Measurements from ENCODE around the gene SCYGR2.

The SCYGR2 gene

GRCh38 chr2:227576812-227577211, 21.9 kb upstream of the SCYGR2 start:
- POLR2A ChIA-PET, result no interaction called here

GRCh38 chr2:227577555-227577954, 21.1 kb upstream of the SCYGR2 start:
- TF ChIP-seq ZBTB11 (tag by site-specific recombination; conservative IDR thresholded peaks at IDR 0.05; ENCODE audit: low read depth) (no peak), ZNF521 (tag by site-specific recombination; IDR thresholded peaks at IDR 0.05) (no peak), ZNF280D (tag by site-specific recombination; IDR thresholded peaks at IDR 0.05) (no peak), ZSCAN30 (tag by site-specific recombination; IDR thresholded peaks at IDR 0.05) (0 out of 2 replicates have a peak, but pooled peaks have one; percentile 25), ZNF112 (tag by site-specific recombination; IDR thresholded peaks at IDR 0.05) (no peak), ZBTB44 (tag by site-specific recombination; IDR thresholded peaks at IDR 0.05) (no peak)
- H3K36me3 ChIP-seq (ENCODE audit: control insufficient read depth in 2 of 2, insufficient read depth in 1 of 2, low read length in 2 of 2), result no peaks in the 10 kb centered on the region
- H3K4me3 ChIP-seq (ENCODE audit: low read depth, low read length), result no peak overlapping the region
- ChIA-PET POLR2A (no interaction called here), CTCF (interaction anchor here (0.6 kb wide), 3 partner anchors 53 to 331 kb away, joined by 3 to 4 read pairs (median 3); no protein-coding TSS in a partner anchor)
- no peaks in the 10 kb centered on the region; the same call in 1 of the 2 replicates for H3K4me1 ChIP-seq (ENCODE audit: control insufficient read depth, insufficient read depth, low read length)
- no peaks in the 10 kb centered on the region for H3K9me3 ChIP-seq (ENCODE audit: control insufficient read depth, insufficient read depth, low read depth, low read length)
- no peak overlapping the region for H3K27ac ChIP-seq (ENCODE audit: extremely low read depth, low read depth, low read length)

More at GRCh38 chr2:227576812-227577211, 21.9 kb upstream of the SCYGR2 start:
- H3K4me1 ChIP-seq (ENCODE audit: control insufficient read depth, insufficient read depth, low read length), result no peaks in the 10 kb centered on the region; the same call in 1 of the 2 replicates
- H3K36me3 ChIP-seq (ENCODE audit: control insufficient read depth in 2 of 2, insufficient read depth in 1 of 2, low read length in 2 of 2), result no peaks in the 10 kb centered on the region
- no peak overlapping the region for H3K27ac ChIP-seq (ENCODE audit: extremely low read depth, low read depth, low read length)
- CTCF ChIA-PET, result interaction anchor here (0.6 kb wide), 3 partner anchors 52 to 282 kb away, joined by 3 to 4 read pairs (median 3); no protein-coding TSS in a partner anchor
- TF ChIP-seq ZNF394 (tag by site-specific recombination; IDR thresholded peaks at IDR 0.05; ENCODE audit: borderline replicate concordance) (no peak), CTCF (tag by site-specific recombination; IDR thresholded peaks at IDR 0.05) (no peak), ZNF174 (tag by site-specific recombination; IDR thresholded peaks at IDR 0.05) (no peak), ZSCAN30 (tag by site-specific recombination; IDR thresholded peaks at IDR 0.05) (no peak)
- H3K4me3 ChIP-seq (ENCODE audit: low read depth, low read length), result no peak overlapping the region
- H3K9me3 ChIP-seq (ENCODE audit: control insufficient read depth, insufficient read depth, low read depth, low read length), result no peaks in the 10 kb centered on the region

- Histone ChIP-seq H3K9me3 (ENCODE audit: control insufficient read depth, insufficient read depth, low read depth, low read length) (no peaks in the 10 kb centered on the region), H3K4me3 (ENCODE audit: low read depth, low read length) (no peak overlapping the region), H3K4me1 (ENCODE audit: control insufficient read depth, insufficient read depth, low read length) (no peaks in the 10 kb centered on the region; the same call in 1 of the 2 replicates), H3K36me3 (ENCODE audit: control insufficient read depth in 2 of 2, insufficient read depth in 1 of 2, low read length in 2 of 2) (no peaks in the 10 kb centered on the region), H3K27ac (ENCODE audit: extremely low read depth, low read depth, low read length) (no peak overlapping the region)
- TF ChIP-seq MEIS1 (CRISPR knock-in tag; IDR thresholded peaks at IDR 0.05; ENCODE audit: borderline replicate concordance) (no peak), ZNF555 (tag by site-specific recombination; conservative IDR thresholded peaks at IDR 0.05) (no peak), ZNF704 (tag by site-specific recombination; IDR thresholded peaks at IDR 0.05) (no peak), ZNF645 (tag by site-specific recombination; IDR thresholded peaks at IDR 0.05) (no peak), OSR2 (tag by site-specific recombination; IDR thresholded peaks at IDR 0.05) (no peak)
- ChIA-PET POLR2A (no interaction called here), CTCF (interaction anchor here (0.7 to 0.8 kb wide), 2 partner anchors 23 to 98 kb away, joined by 3 to 4 read pairs; no protein-coding TSS in a partner anchor)
These were observed 20.1 kb upstream of the SCYGR2 start for GRCh38 chr2:227578642-227579041.

All from HEK293 (cell line).